NCI-H146 treated with DMSO at 0.1 percent for 48 hours (cell line): ENCODE data around the gene GSDME.
A peak's percentile ranks its signal among the peaks of the same experiment; 100 is the strongest.

Source experiments
- DNase-seq: peaks from one replicate; lab custom pipeline; 2025; ENCODE audit not compliant: unreplicated experiment; lab: John Stamatoyannopoulos, UW

The GSDME gene

GRCh38 chr7:24723178-24723530 lies 34.1 kb downstream of the GSDME start:
- no peak for DNase-seq

- DNase-seq: no peak
Measured at GRCh38 chr7:24722386-24723177, 34.7 kb downstream of the GSDME start.

DNA sequence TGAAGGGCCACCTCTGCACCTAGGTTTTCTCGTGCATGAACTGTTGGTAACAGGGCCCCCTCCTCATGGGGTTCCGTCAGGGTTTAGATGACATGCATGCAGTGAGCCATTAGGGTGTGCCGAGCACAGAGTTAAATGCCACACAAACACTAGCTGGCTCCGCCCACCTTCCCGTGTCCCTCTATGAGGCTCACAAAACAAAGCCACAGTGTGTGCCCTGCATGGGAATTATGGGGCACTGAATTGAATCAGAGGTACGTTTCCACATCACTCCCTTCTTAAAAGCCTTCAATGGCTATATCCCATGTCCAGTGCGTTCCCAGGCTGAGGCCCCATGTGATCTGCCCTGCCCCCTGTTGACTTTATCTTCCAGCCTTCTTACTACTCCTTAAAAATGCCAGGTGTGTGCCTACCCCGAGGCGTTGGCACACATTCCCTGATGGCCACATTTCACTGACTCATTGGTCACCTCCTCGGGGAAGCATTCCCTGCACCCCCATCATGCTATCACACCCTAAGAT lies 35.7 kb downstream of the GSDME start:
- no peak for DNase-seq

GRCh38 chr7:24720283-24720682 lies 37.0 kb downstream of the GSDME start:
- no peak for DNase-seq

- peak; percentile 87 for DNase-seq
Measured at GRCh38 chr7:24718977-24719491, 38.2 kb downstream of the GSDME start.

- DNase-seq: no peak
Measured at GRCh38 chr7:24718431-24718831, 38.8 kb downstream of the GSDME start.

GRCh38 chr7:24717694-24718320 lies 39.5 kb downstream of the GSDME start:
- DNase-seq: no peak

GRCh38 chr7:24717247-24717622 lies 40.0 kb downstream of the GSDME start:
- no peak for DNase-seq

GRCh38 chr7:24716480-24717246 lies 40.6 kb downstream of the GSDME start:
- DNase-seq: no peak

GRCh38 chr7:24715661-24716479 lies 41.4 kb downstream of the GSDME start:
- no peak for DNase-seq

- no peak for DNase-seq
Measured at GRCh38 chr7:24715171-24715570, 42.1 kb downstream of the GSDME start.

GRCh38 chr7:24714676-24715010 lies 42.6 kb downstream of the GSDME start:
- DNase-seq: no peak

GRCh38 chr7:24713850-24714675 lies 43.2 kb downstream of the GSDME start:
- DNase-seq: no peak

- DNase-seq: no peak
Measured at GRCh38 chr7:24713039-24713793, 44.0 kb downstream of the GSDME start.

DNA sequence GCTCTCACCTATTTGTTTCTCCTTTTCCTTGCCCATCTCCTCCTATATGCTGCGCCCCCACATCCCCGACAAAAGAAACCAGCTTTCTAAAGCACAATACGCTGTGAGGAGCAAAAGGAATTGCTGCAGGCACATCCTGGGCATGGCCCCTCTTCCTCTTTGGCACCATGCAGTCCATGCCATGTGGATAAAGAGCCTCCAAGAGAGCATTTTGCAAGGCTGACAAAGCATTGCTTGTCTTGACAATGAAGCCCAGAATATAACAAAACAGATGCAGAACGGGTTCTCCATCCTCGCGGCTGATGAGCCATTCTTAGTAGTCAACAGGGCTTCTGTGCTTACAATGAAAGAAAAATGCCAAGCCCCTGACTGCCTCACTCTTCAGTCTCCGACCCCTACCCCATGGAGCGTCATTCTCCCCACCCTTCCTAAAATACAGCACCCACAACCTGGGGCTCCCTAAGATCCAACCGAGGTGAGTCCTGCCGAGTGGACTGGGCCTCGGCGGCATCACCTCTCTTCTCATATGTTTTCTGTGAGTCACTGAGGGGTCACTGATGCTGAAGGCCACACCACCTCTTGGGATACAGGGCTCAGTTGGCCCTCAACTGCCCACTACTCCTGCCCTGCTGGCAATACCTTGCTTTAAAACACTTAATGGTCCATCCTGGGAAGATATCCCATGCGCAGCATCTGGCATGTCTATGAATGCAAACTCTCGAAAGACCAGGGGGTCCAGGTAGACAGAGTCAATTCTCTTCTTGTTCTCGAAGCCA lies 47.5 kb downstream of the GSDME start:
- no peak for DNase-seq

DNA sequence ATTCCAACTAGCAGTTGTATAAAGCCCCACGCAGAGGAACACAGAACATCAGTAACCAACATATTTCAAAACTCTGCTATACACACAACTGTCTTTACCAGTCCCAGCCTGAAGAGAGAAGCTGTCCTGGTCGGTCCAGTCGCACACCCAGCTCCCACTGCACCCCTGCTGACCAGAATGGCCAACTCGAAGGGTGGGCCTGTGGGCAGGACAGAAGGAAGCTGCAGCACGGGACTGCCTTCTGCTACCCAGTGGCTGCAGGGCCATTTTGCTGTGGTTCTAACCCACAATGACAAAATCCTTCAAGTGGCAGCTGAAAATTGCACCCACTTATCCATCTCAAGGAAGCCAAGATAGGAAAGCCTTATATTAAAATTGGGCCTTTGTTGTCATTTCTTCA lies 48.2 kb downstream of the GSDME start:
- no peak for DNase-seq

GRCh38 chr7:24707988-24708615 lies 49.2 kb downstream of the GSDME start:
- DNase-seq: no peak
